Adrenal gland (tissue), 12 donors: ENCODE data around the gene MOB4. TPM values are rescaled to one million over a fixed set of nuclear protein-coding genes. Genes with fewer than 3 reads are reported as not detected.

ENCODE experiments used
- DNase-seq, 7 donors: peaks; one replicate each; pipeline ENCODE4 v3.0.0-alpha.2; 2019 to 2020
- H3K27ac ChIP-seq, 5 donors: fragments of 200-600 bp; sonication (generic) in 4 of 5; 1 replicate in 3 of 5; 2 replicates in 2 of 5; pipeline versions ENCODE4 v1.5.1 to v1.8.0; 2016 to 2020; ENCODE audit warnings: mild to moderate bottlenecking in 1 of 5
- H3K27me3 ChIP-seq: fragments of 200-600 bp; 2 replicates; pipeline ENCODE4 v1.8.0; 2021
- H3K36me3 ChIP-seq, 2 donors: fragments of 200-600 bp; replicated peaks in 1 of 2; 1 replicate in 1 of 2; 2 replicates in 1 of 2; pipeline versions ENCODE4 v1.5.1 to v1.8.0; 2018 to 2022
- H3K4me1 ChIP-seq, 2 donors: fragments of 200-600 bp; replicated peaks in 1 of 2; 1 replicate in 1 of 2; 2 replicates in 1 of 2; pipeline versions ENCODE4 v1.5.1 to v1.8.0; 2018 to 2021
- H3K4me3 ChIP-seq, 4 donors: fragments of 200-600 bp; sonication (generic) in 3 of 4; one replicate each; pipeline ENCODE4 v1.5.1; 2016 to 2018
- H3K9me3 ChIP-seq, 3 donors: fragments of 200-600 bp; sonication (generic) in 1 of 3; replicated peaks in 1 of 3; 1 replicate in 2 of 3; 2 replicates in 1 of 3; pipeline versions ENCODE4 v1.5.1 to v1.8.0; 2016 to 2021
- CTCF ChIP-seq, 6 experiments: fragments of 450-650 bp in 4 of 6; fragments of 200-600 bp in 2 of 6; sonication (generic) in 1 of 6; IDR thresholded peaks; 1 replicate in 5 of 6; 2 replicates in 1 of 6; pipeline versions ENCODE4 v1.5.1 to v1.8.0; 2016 to 2021; ENCODE audit warnings: antibody characterized with exemption in 6 of 6, mild to moderate bottlenecking in 2 of 6, moderate library complexity in 1 of 6
- POLR2A ChIP-seq, 2 donors: fragments of 450-650 bp; IDR thresholded peaks; one replicate each; pipeline ENCODE4 v1.6.1; 2017; ENCODE audit warnings: antibody characterized with exemption in 2 of 2, mild to moderate bottlenecking in 2 of 2, moderate library complexity in 1 of 2
- WGBS, 4 donors: extraction: QIAGEN DNeasy Blood & Tissue Kit in 2 of 4; methylation state at CpG; one replicate each; pipeline versions ENCODE4 v1.1.5 to v1.1.7; 2013 to 2017; 5-methylcytosine and 5-hydroxymethylcytosine counted together
- intact Hi-C, 2 donors: fragments of 100-400 bp; cut with DNase I; formaldehyde crosslinking; loops; one replicate each; pipeline versions ENCODE4 v1.14.1 to v1.15.0; 2022 to 2023
- polyA plus RNA-seq, 3 donors: library from polyadenylated mRNA; stranded (reverse); fragments of 200-250 nt in 2 of 3; fragments of 350-450 nt in 1 of 3; fragmentation: Illumina TruSeq in 1 of 3; extraction: RNeasy Lipid Tissue Mini Kit (QIAGEN cat#74804) in 1 of 3; gene quantifications; one replicate each; pipeline ENCODE4 v1.2.3, GENCODE V29; 2013 to 2014
- total RNA-seq, 9 donors: library from RNA; depleted of rRNA in 4 of 9; stranded (reverse); fragments of >200 nt in 4 of 9; fragments of 120-200 nt in 1 of 9; fragmentation: NEBNext Ultra II Directional in 1 of 9; extraction: Animal tissue kit (Norgen Biotek cat#: 25700) in 1 of 9; gene quantifications; one replicate each; pipeline versions ENCODE4 v1.1.0 to v1.2.4, GENCODE V29; 2013 to 2023
- donor health status: healthy with polysubstance abuse.
- donor health status: Bipolar disorder and iron deficiency.
- donor health status: DM: yes; HTN: yes; CAD: no.
- donor health status: DM: no; HTN: no; CAD: no.
- donor health status: DM: no; HTN: no; CAD: no.
- donor health status: DM: yes; HTN: yes; CAD: no.

Gene MOB4
- total and polyA plus RNA-seq, 12 donors: 18.2 to 592 (median 40.0) TPM

DNA sequence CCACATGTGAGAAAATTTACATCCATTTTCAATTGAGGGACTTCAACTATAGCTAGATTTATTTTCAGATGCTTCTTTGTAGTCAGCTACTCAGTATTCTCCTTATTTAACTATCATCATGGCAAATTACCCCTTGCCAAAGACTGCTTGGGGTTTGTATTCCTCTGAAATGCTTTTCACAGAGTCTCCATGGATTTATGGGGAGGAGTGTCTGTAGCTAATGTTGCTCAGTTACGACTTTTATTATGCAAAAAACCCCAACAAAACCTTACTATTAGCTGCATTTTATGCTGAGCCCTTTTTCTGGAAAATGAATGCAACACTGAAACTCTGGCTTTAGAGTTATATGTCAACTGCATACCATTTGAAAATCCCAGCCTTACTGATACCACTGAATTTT lies 80.9 kb downstream of the MOB4 start:
- H3K4me3 ChIP-seq: no peak overlapping the region
- no peaks in the 10 kb centered on the region for H3K36me3 ChIP-seq
- TF ChIP-seq CTCF (IDR thresholded peaks at IDR 0.05) (no peak), POLR2A (IDR thresholded peaks at IDR 0.05) (no peak)
- 63 to 74% (median 72%) methylated on average over 1 of the region's 1 CpG for WGBS, 4 donors
- no peaks in the 10 kb centered on the region for H3K9me3 ChIP-seq
- H3K27ac ChIP-seq: no peak overlapping the region
- intact Hi-C loops: no loop called here
- DNase-seq: no peak
- H3K4me1 ChIP-seq: no peaks in the 10 kb centered on the region
- no peaks in the 10 kb centered on the region for H3K27me3 ChIP-seq

DNA sequence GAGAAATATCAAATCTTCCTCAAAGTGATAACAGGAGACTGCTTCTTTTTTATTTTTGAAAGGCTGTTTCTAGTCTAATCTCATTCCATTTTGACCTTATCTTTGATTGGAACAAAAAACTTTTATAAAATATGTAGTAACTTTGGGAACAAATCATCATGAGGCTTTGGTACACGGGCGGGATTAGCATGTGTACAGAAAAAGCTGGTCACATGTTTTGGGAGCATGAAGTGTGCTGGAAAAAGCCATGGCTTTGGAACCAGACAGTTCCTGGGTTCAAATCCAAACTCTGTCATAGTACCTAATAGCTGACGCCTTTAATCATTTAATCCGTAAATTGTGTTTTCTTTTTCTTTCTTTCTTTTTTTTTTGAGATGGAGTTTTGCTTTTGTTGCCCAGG lies 81.3 kb downstream of the MOB4 start:
- no peak overlapping the region for H3K27ac ChIP-seq
- intact Hi-C loops: no loop called here
- WGBS, 4 donors: 80 to 90% (median 88%) methylated on average over 4 of the region's 4 CpGs

DNA sequence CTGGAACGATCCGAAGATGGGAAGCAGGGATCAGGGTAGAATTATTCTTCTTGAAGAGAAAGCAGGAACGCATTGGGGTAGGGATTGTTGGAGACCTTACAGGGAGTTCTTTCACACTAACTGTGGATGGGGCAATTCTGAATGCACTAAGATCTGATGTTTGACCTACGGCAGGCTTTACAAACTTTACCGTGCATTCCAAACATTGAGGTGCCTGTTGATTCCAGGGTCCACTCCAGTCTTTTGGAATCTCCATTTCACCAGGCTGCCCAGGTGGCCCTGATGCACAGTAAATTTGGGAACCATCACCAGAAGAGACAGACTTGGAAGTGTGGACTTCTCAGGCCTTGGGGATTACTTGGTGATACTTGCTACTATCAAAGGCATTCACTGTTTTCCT lies 82.6 kb downstream of the MOB4 start:
- no peak for DNase-seq
- intact Hi-C loops: no loop called here
- no peaks in the 10 kb centered on the region for H3K4me1 ChIP-seq
- H3K36me3 ChIP-seq: no peaks in the 10 kb centered on the region
- H3K4me3 ChIP-seq: no peak overlapping the region
- no peaks in the 10 kb centered on the region for H3K27me3 ChIP-seq
- H3K9me3 ChIP-seq: no peaks in the 10 kb centered on the region
- 93 to 98% (median 93%) methylated on average over 5 of the region's 5 CpGs for WGBS, 4 donors
- no peak overlapping the region for H3K27ac ChIP-seq
- no peak for TF ChIP-seq POLR2A (IDR thresholded peaks at IDR 0.05)
- TF ChIP-seq CTCF (IDR thresholded peaks at IDR 0.05): no peak

More for the DNA sequence above, 81.3 kb downstream of the MOB4 start:
- TF ChIP-seq CTCF (IDR thresholded peaks at IDR 0.05) (no peak), POLR2A (IDR thresholded peaks at IDR 0.05) (no peak)
- Histone ChIP-seq H3K4me3 (no peak overlapping the region), H3K27me3 (no peaks in the 10 kb centered on the region), H3K4me1 (no peaks in the 10 kb centered on the region), H3K9me3 (no peaks in the 10 kb centered on the region), H3K36me3 (no peaks in the 10 kb centered on the region)
- DNase-seq: no peak

- WGBS, 4 donors: 62 to 64% (median 62%) methylated on average over 11 of the region's 11 CpGs
- no peaks in the 10 kb centered on the region for H3K36me3 ChIP-seq
- H3K9me3 ChIP-seq: no peaks in the 10 kb centered on the region
- no peak overlapping the region for H3K4me3 ChIP-seq
- H3K4me1 ChIP-seq: no peaks in the 10 kb centered on the region
- H3K27ac ChIP-seq: no peak overlapping the region
- intact Hi-C loops: no loop called here
- DNase-seq: peak in 3 of 7 donors; percentile 21 to 56 (median 27)
- TF ChIP-seq CTCF (IDR thresholded peaks at IDR 0.05) (peak in 4 of 6 experiments; percentile 12 to 38 (median 31)), POLR2A (IDR thresholded peaks at IDR 0.05) (no peak)
- H3K27me3 ChIP-seq: no peaks in the 10 kb centered on the region
These were observed 83.6 kb downstream of the MOB4 start for GRCh38 chr2:197599285-197599965.
